ENCODE results near the gene PDZD2.

DNA sequence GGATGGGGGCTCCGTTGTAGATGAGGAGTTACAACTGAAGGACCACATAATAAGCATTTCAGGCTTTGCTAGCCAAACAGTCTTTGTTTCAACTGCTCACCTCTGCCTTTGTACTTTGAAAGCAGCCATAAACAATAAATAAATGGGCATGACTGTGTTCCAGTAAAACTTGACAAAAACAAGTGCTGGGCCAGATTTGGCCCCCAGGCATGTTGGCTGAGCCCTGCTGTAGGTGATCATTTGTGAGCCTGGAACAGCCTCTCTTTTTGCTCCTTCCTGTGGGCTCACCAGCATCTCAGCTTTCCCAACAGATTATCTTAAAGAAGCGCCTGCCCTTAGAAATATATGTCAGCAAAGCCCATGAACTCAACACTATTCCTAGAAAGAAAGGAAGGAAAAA, 385.8 kb downstream of the PDZD2 start:
- TF ChIP-seq EZH2phosphoT487 (IDR thresholded peaks at IDR 0.05; ENCODE audit: insufficient read depth, low read depth) (no peak), EZH2 (IDR thresholded peaks at IDR 0.05; ENCODE audit: insufficient read depth, poor library complexity, severe bottlenecking) (no peak)
